CD4-positive, alpha-beta T cell (primary cell): ENCODE measurements around the gene SSH2. TPM values are rescaled to one million over a fixed set of nuclear protein-coding genes. Genes with fewer than 3 reads are reported as not detected.

Source experiments
- ATAC-seq: fragments of 200-7000 bp; cut with Tn5 transposase; one replicate; pipeline ENCODE4 v1.10.0; 2022; ENCODE audit warnings: mild to moderate bottlenecking; ENCODE audit not compliant: poor library complexity
- CTCF ChIA-PET: fragments of 350-600 bp; sonication (Branson Sonifier 250); formaldehyde crosslinking; loops from one replicate; lab custom pipeline; 2021; ENCODE audit warnings: antibody characterized with exemption, inconsistent platforms; lab: Charles Lee
- POLR2A ChIA-PET: fragments of 350-600 bp; sonication (Branson Sonifier 250); formaldehyde crosslinking; loops from one replicate; lab custom pipeline; 2021; ENCODE audit warnings: antibody characterized with exemption, inconsistent platforms; lab: Charles Lee
- DNase-seq, 14 experiments: peaks; one replicate each; pipeline ENCODE4 v3.0.0-alpha.2; 2013 to 2020; ENCODE audit warnings: mixed read lengths in 2 of 14
- H3K27ac ChIP-seq, 2 donors: one replicate each; pipeline versions ENCODE4 v1.5.1 to v1.7.0; 2013; ENCODE audit warnings: low read length in 2 of 2, low read depth in 1 of 2, mild to moderate bottlenecking in 1 of 2
- H3K27me3 ChIP-seq, 2 experiments: 1 replicate in 1 of 2; 2 replicates in 1 of 2; pipeline versions ENCODE4 v1.6.1 to v1.7.0; 2013; ENCODE audit warnings: low read length in 2 of 2, control low read depth in 1 of 2, mild to moderate bottlenecking in 1 of 2, moderate library complexity in 1 of 2; ENCODE audit not compliant: insufficient read depth in 2 of 2, control insufficient read depth in 1 of 2
- H3K36me3 ChIP-seq: one replicate; pipeline ENCODE4 v1.6.1; 2013; ENCODE audit warnings: low read length, control low read depth; ENCODE audit not compliant: insufficient read depth
- H3K4me1 ChIP-seq: one replicate; pipeline ENCODE4 v1.6.1; 2013; ENCODE audit warnings: low read length, control low read depth; ENCODE audit not compliant: insufficient read depth
- H3K4me3 ChIP-seq: one replicate; pipeline ENCODE4 v1.5.1; 2013; ENCODE audit warnings: mild to moderate bottlenecking, low read length, moderate library complexity
- H3K9me3 ChIP-seq, 2 experiments: 1 replicate in 1 of 2; 2 replicates in 1 of 2; pipeline versions ENCODE4 v1.6.1 to v1.7.0; 2013; ENCODE audit warnings: low read length in 2 of 2, mild to moderate bottlenecking in 2 of 2, control low read depth in 1 of 2, moderate library complexity in 1 of 2; ENCODE audit not compliant: control insufficient read depth in 1 of 2, insufficient read depth in 1 of 2
- H3K27ac Mint-ChIP-seq: one replicate; pipeline ENCODE4 v1.8.0; 2020; ENCODE audit warnings: mixed read lengths
- H3K27me3 Mint-ChIP-seq: one replicate; pipeline ENCODE4 v1.8.0; 2021; ENCODE audit warnings: mixed read lengths
- H3K36me3 Mint-ChIP-seq: one replicate; pipeline ENCODE4 v1.8.0; 2021; ENCODE audit warnings: low read depth, mixed read lengths
- H3K4me1 Mint-ChIP-seq: one replicate; pipeline ENCODE4 v1.8.0; 2021; ENCODE audit warnings: low read depth, mixed read lengths
- H3K4me3 Mint-ChIP-seq: one replicate; pipeline ENCODE4 v1.8.0; 2020; ENCODE audit warnings: mild to moderate bottlenecking, mixed read lengths
- H3K9me3 Mint-ChIP-seq: one replicate; pipeline ENCODE4 v1.8.0; 2020; ENCODE audit warnings: mixed read lengths
- intact Hi-C, 2 experiments: fragments of 100-400 bp; cut with DNase I in 1 of 2; cut with micrococcal nuclease in 1 of 2; formaldehyde crosslinking; loops; one replicate each; pipeline versions ENCODE4 v1.15.1 to v1.9.0; 2023 to 2025; cut with DNase I, micrococcal nuclease
- total RNA-seq, 174 experiments: library from RNA in 2 of 174; stranded (reverse) in 2 of 174; gene quantifications; one replicate each; pipeline ENCODE4 v1.2.3 and lab custom pipeline; 2021 to 2026
- TF ChIP-seq, protein P1 (sequence below): fragments of 200-600 bp; IDR thresholded peaks from one replicate; pipeline ENCODE4 v1.8.0; 2022; ENCODE audit warnings: antibody characterized with exemption, mild to moderate bottlenecking

SSH2 gene
- total RNA-seq, 2 experiments from 2014 or later = 73.4 to 81.5 TPM

GRCh38 chr17:29800457-29800856, 129.6 kb downstream of the SSH2 start:
- Mint-ChIP-seq H3K4me3 (no peak overlapping the region), H3K9me3 (no peaks in the 10 kb centered on the region), H3K27ac (no peak overlapping the region), H3K4me1 (peaks cover 2% of the 10 kb centered on the region), H3K27me3 (no peaks in the 10 kb centered on the region), H3K36me3 (no peaks in the 10 kb centered on the region)
- Histone ChIP-seq H3K27ac (no peak overlapping the region), H3K36me3 (no peaks in the 10 kb centered on the region), H3K4me3 (no peak overlapping the region), H3K4me1 (no peaks in the 10 kb centered on the region), H3K27me3 (no peaks in the 10 kb centered on the region), H3K9me3 (no peaks in the 10 kb centered on the region)
- no peak for DNase-seq
- TF ChIP-seq, protein P1, sequence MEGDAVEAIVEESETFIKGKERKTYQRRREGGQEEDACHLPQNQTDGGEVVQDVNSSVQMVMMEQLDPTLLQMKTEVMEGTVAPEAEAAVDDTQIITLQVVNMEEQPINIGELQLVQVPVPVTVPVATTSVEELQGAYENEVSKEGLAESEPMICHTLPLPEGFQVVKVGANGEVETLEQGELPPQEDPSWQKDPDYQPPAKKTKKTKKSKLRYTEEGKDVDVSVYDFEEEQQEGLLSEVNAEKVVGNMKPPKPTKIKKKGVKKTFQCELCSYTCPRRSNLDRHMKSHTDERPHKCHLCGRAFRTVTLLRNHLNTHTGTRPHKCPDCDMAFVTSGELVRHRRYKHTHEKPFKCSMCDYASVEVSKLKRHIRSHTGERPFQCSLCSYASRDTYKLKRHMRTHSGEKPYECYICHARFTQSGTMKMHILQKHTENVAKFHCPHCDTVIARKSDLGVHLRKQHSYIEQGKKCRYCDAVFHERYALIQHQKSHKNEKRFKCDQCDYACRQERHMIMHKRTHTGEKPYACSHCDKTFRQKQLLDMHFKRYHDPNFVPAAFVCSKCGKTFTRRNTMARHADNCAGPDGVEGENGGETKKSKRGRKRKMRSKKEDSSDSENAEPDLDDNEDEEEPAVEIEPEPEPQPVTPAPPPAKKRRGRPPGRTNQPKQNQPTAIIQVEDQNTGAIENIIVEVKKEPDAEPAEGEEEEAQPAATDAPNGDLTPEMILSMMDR = no peak
- POLR2A ChIA-PET = no interaction called here
- CTCF ChIA-PET = interaction anchor here (0.9 kb wide), 1 partner anchor 131 kb away, joined by 3 read pairs; no protein-coding TSS in a partner anchor
- intact Hi-C loops = no loop called here
- ATAC-seq = no peak

- intact Hi-C loops = no loop called here
- Mint-ChIP-seq H3K27ac (no peak overlapping the region), H3K4me1 (no peaks in the 10 kb centered on the region), H3K4me3 (no peak overlapping the region), H3K9me3 (no peaks in the 10 kb centered on the region), H3K27me3 (no peaks in the 10 kb centered on the region), H3K36me3 (peaks cover 4% of the 10 kb centered on the region)
- no peaks in the 10 kb centered on the region for H3K27me3 ChIP-seq
- TF ChIP-seq, protein P1 = no peak
- H3K9me3 ChIP-seq = no peaks in the 10 kb centered on the region
- ChIA-PET CTCF (no interaction called here), POLR2A (no interaction called here)
- H3K4me1 ChIP-seq = no peaks in the 10 kb centered on the region
- no peaks in the 10 kb centered on the region for H3K36me3 ChIP-seq
- no peak overlapping the region for H3K4me3 ChIP-seq
- ATAC-seq (no peak), DNase-seq (no peak)
- no peak overlapping the region for H3K27ac ChIP-seq
These were observed 133.4 kb downstream of the SSH2 start for GRCh38 chr17:29796652-29797051.

DNA sequence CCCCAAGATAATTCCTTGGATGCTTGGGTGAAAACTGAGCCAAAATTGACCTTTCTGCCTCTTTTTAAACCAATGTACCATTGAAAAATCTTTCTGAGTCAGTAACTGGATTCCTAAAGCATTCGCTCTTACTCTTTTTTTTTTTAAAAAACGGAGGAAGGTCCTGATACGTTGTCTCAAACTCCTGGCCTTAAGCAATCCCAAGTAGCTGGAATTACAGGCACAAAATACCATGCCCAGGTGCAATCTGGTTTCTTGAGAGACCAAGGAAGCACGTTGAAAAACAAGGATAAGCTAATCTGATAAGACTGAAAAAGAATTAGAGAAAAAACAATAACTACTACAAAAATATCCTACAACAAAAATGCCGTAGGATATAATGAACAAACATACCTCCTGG, 136.5 kb downstream of the SSH2 start:
- CTCF ChIA-PET = no interaction called here
- TF ChIP-seq, protein P1 = no peak
- no peak for ATAC-seq

More for the DNA sequence above, 136.5 kb downstream of the SSH2 start:
- intact Hi-C loops = no loop called here
- Mint-ChIP-seq H3K36me3 (peaks cover 14% of the 10 kb centered on the region), H3K4me1 (no peaks in the 10 kb centered on the region), H3K27ac (no peak overlapping the region), H3K9me3 (no peaks in the 10 kb centered on the region), H3K4me3 (no peak overlapping the region), H3K27me3 (no peaks in the 10 kb centered on the region)
- DNase-seq = no peak
- no peaks in the 10 kb centered on the region for H3K9me3 ChIP-seq
- no peak overlapping the region for H3K4me3 ChIP-seq
- H3K27ac ChIP-seq = no peak overlapping the region
- H3K27me3 ChIP-seq = no peaks in the 10 kb centered on the region
- POLR2A ChIA-PET = interaction anchor here (0.6 kb wide), 1 partner anchor 313 kb away, joined by 3 read pairs; no protein-coding TSS in a partner anchor
- H3K36me3 ChIP-seq = peaks cover 4% of the 10 kb centered on the region
- no peaks in the 10 kb centered on the region for H3K4me1 ChIP-seq
